HG02759 (cell line): ENCODE data around the gene CYSLTR1.
"Not testable (repeated sequence)": the region's sequence is repeated elsewhere in the genome, so short reads cannot be mapped to it uniquely, and the experiment has no call there.

ENCODE experiments used
- ATAC-seq: cut with Tn5 transposase; IDR thresholded peaks from one replicate; pipeline ENCODE4 v1.9.1; 2021; ENCODE audit warnings: mild to moderate bottlenecking, moderate library complexity; ENCODE audit not compliant: unreplicated experiment

Gene CYSLTR1, protein sequence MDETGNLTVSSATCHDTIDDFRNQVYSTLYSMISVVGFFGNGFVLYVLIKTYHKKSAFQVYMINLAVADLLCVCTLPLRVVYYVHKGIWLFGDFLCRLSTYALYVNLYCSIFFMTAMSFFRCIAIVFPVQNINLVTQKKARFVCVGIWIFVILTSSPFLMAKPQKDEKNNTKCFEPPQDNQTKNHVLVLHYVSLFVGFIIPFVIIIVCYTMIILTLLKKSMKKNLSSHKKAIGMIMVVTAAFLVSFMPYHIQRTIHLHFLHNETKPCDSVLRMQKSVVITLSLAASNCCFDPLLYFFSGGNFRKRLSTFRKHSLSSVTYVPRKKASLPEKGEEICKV

DNA sequence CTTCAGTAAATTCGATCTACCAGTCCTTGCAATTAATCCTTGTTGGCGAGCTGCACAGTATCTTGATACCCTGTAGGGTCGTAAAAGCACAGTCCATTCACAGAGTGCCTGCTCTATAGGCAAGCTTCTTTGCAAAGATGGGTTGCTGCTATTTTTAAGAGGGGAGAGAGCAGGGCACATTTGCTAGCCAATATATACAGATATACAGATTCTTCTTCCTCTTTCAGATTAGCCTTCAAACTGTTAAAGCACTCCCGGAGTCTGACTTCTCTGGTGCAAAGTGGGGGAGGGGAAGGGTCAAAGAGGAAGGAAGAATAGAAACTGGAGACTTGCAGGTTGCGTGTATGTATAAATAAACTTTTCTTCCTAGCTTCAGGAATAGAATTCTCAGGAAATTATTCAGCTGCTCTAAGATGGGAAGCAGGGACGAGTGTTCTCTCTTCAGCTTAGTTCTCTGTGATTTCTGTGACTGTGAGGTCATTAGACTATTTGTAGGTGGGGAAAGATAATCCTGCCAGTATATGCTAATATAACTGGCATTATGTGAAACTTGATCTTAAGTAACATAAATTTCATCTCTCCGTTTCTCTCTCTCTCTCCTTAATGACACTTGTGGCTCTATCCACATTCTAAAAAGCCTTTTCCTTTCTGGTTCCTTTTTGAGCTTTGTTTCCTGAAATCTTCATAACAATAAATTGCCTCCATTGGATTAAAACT is at the start of gene CYSLTR1:
CYSLTR1 (minus strand) TSS at position 242 of the 717 bp plus-strand sequence. CDS start 53,865 bp downstream, outside the sequence.
- peak; percentile 47 for ATAC-seq

DNA sequence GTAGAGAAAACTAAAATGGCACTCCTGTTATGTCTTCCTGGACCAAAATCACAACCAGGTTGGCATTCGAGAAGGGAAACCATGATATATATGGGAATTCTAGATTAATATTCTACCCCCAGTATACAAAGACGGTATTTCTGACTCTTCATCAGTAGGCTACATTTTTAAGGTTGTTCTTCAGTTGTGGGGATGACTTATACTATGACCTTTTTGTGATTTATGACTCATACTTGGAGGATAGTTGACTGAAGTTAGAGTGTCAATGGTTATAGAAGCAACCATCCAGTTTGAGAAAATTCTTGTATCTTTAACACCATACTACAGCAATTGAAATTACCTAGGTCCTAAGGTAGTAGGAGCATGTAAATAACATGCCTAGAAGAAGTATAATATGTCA is 49.8 kb upstream of the CYSLTR1 start:
- ATAC-seq = no peak

DNA sequence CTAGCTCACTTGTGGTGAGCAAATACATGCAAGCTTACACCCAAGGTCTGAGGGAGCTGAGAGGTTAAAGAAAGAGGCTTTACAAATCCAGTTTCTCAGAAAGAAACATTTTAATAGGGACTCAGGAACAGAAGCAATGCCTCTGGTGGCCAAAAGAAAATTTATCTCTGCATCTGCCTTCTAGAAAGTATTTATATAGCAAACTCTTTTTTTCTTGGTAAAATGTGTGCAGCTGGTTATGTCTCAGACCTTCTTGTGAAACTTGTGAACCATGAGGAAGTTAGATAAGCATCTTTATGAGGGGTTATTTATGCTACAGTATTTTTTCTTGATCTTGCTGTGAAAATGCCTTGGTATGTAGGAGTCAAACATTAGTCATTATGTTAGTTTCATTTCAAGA is 48.5 kb upstream of the CYSLTR1 start:
- no peak for ATAC-seq

DNA sequence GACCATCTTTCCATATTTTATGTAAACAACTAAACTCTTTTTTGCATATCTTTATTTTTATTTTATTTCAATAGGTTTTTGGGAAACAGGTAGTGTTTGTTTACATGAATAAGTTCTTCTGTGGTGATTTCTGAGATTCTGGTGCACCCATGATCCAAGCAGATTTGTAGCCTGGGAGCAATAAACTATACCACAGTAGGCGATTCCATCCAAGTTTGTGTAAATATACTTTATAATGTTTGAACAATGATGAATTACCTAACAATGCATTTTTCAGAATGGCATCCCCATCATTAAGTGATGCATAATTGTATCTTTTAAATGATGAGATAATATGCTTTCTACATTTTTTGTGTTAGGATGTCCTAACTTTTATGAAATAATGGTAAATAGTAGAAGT is 39.2 kb upstream of the CYSLTR1 start:
- no peak for ATAC-seq

DNA sequence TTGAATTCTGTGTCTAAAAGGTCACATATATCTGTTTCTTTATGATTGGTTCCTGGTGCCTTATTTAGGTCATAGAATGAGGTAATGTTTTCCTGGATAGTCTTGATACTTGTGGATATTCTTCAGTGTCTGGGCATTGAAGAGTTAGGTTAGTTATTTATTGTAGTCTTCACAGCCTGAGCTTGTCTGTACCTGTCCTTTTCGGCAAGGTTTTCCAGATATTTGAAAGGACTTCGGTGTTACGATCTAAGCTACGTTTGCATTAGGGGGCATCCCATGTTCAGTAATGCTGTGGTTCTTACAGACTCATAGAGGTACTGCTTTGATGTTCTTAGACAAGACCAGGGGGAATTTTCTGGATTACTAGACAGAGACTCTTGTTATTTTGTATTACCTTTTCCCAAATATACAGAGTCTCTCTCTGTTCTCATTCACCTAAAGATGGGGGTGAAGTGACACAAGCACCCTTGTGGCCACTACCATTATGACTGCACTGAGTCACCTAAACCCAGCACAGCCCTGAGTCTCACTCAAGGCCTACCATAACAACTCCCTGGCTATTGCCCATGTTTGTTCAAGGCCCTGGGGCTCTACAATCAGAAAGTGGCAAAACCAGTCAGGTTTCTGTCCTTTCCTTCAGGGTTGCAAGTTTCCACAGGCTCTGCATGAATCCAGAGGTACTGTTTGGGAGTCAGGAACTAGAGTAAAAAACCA is 30.1 kb upstream of the CYSLTR1 start:
- ATAC-seq = no peak

DNA sequence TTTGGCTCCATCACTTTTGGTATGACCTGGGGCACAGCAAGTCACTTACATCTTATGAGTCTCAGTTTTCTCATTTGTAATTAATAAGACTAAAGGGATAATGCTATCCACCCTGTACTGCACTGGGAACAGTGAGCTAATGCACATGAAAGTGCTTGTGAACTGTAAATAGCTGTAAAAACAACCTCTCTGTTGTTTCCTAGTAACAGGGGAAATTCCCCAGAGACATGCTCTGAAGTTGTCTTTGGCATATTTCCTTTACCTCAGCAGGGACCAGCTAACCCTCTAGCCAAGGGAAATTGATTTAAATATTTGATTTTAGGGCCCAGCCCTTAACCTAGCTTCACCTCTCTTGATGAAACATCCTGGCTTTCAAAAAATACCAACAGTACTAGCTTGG is 6.1 kb upstream of the CYSLTR1 start:
- peak; percentile 64 for ATAC-seq

DNA sequence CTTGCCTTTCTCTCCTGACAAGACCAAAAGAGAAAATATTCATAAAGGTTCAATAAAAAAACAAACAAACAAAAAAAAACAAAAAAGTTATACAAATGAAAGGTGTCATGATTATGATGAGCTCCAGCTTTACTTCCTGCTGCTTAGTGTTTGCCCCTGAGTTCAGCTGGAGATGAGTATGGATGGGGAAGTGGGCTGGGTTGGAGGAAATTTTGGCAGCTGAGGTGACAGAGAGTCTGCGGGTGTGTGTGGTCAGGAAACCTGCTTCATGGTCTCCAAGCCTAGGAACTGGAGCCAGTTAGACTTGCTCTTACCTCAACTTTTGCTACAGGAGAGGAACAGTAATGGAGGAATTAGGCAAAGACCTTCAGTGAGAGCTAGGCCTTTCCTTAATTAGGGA is 4.3 kb upstream of the CYSLTR1 start:
- ATAC-seq = no peak

DNA sequence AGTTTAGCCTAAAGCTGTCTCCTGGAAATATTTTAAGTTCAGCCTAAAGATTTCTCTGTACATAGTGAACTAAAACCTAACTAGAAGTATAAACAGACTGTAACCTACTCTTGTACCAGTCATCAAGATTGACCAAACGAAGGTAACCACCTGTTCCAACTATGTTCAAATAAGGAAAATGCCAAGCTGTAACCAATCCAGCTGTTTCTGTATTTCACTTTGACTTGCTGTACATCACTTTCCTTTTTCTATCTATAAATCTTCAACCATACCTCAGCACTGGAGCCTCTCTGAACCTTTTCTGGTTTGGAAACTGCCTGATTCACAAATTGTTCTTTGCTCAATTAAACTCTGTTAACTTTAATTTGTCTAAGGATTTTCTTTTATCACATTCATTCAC is 3.1 kb upstream of the CYSLTR1 start:
- peak; percentile 43 for ATAC-seq

DNA sequence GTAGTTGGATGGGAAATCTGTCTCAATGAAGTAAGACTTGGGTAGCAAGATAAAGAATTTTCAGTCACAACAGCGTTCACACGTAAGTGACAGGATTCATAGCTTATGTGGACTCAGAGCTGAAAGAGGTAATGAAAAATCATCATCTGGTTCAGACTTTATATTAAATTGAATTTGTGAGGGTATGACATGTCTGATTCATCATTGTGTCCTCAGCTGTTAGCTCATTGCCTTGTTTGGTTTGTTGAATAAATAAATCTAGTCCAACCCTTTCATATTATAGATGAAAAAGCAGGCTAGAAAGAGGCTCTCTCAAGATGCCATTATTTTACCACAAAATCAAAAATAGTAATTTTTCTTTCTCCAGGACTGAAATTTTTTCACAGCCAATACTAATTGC is 2.7 kb upstream of the CYSLTR1 start:
- no peak for ATAC-seq

DNA sequence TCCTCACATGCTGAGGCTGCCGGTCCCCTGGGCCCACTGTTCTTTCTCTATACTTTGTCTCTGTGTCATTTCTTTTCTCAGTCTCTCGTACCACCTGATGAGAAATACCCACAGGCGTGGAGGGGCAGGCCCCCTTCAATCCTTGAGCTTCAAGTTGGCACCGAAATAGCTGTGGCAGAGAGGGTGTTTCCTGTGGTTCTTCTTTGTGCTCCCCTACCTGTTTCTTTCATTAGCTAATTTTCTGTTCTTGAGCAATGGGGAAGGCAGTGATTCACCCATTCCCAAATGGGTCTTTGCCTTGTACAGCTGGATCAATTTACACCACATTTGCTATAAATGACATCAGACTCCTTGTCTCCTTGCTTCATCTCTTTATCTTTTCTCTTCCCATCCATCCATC is 2.1 kb upstream of the CYSLTR1 start:
- ATAC-seq = no peak

DNA sequence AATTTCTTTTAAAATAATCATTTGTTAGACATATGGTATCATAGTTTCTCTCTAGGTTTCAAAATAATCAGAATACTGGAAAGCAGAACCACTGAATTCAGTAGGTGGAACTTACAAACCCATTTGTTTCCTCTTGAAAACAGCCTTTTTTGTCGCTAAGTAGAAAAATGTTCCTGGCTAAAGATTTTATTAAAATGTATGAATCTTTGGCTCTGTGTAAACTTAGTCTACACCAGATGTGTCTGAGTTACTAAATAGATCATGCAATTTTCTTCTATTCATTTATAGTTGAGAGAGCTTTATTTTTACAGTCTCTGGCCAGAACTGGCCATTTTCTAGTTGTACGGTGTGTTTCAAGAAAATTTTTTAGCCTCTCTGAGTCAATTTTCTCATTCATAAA is 1.0 kb downstream of the CYSLTR1 start:
- no peak for ATAC-seq

DNA sequence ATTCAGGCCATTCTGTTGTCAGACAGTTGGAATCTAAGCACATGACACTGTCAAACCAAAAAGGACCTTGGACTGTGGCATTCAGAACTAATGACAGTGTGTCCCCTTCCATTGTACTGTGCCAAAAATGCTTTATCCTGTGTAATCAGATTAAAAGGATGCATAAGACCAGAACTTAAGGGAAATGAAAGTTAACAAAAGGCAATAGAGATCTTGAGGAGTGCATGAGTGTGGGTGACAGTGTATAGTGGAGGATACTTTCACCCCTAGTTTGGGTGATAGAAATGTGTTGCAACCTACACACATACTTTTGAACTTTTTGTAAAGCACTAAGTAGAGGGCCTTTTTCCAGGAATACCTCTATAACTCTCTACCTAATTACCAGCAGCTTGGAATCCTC is 4.5 kb downstream of the CYSLTR1 start:
- ATAC-seq = no peak

DNA sequence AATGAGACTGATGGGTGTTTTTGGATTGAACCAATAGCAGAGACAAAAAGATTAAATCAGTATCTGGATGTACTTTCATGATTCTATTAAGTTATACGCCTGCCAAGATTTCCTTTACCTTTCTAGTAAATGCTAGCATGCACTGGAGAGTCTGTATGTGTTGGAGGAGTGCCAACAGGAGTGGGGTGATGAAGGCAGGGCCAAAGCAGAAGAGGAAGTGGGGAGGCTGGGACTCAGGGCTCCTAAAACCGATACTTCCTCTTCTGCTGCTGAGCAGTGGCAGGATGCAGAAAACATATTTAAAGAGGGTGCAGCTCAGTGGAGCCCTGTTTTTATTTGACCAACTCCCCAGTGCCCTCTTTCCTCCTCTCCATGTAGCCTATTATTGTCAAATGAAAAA is 5.6 kb downstream of the CYSLTR1 start:
- peak; percentile 97 for ATAC-seq

DNA sequence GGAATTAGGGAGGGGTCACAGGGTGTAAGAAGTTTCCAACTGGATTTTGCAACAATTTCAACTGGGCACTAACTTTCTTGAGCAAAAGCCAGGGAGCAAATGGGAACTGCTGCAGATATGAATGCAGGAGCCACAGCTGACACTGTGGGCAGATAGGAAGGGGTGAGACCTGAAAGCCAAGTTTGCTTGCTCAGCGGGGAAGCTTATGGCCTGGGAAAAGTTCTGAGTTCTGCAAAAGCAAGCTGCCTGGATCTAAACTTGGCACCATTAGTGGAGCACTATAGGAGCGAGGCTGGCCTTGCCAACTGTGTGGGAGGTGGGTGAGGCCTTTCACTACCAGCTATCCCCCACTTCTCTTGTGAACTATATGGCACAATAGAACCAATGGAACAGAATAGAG is 11.1 kb downstream of the CYSLTR1 start:
- ATAC-seq = no peak

DNA sequence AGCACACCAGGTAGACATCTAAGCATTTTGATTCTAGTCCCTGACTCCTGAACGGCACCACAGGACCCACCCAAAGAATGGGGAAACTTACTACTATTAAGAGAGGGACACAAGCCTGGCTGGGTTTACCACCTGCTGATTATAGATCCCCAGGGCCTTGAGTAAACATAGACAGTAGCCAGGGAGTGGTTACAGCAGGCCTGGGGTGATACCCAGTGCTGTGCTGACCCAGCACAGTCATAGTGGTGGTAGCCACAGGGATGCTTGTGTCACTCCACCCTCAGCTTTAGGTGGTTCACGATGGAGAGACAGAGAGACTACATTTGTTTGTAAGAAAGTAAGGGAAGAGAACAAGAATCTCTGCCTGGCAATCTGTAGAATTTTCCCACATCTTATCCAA is 11.7 kb downstream of the CYSLTR1 start:
- no peak for ATAC-seq

DNA sequence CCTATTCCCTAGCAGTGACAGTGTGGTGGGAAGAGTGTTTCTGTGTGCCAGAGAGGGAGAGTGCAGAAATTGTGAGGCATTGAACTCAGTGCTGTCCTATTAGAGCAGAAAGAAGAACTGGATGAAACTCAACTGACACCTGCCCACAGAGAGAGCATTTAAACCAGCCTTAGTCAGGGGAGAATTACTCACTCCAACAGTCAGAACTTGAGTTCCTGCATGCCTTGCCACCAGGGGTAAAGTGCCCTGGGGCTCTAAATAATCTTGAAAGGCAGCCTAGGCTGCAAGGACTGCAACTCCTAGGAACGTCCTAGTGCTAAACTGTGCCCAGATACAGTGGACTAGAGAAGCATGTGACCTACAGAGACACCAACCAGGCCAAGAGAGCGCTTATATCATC is 12.8 kb downstream of the CYSLTR1 start:
- peak; percentile 75 for ATAC-seq

DNA sequence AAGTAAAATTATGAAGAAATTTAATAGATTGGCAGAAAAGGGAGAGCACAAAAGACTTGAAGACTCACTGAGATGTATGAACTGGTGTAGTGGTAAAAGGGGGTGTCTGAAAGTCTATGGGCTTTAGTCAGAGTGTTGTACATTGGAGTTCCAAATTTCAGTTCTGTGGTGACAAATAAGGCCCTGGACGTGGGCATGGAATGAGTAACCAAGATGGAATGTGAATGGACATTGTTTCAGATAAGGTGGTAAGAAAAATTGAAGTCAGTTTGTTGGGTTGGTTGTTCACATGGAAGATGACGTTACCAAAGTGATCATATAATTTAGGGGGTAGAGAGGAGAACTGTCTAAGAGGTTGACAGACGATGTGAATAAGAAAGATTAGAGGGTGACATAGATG is 13.9 kb downstream of the CYSLTR1 start:
- no peak for ATAC-seq

DNA sequence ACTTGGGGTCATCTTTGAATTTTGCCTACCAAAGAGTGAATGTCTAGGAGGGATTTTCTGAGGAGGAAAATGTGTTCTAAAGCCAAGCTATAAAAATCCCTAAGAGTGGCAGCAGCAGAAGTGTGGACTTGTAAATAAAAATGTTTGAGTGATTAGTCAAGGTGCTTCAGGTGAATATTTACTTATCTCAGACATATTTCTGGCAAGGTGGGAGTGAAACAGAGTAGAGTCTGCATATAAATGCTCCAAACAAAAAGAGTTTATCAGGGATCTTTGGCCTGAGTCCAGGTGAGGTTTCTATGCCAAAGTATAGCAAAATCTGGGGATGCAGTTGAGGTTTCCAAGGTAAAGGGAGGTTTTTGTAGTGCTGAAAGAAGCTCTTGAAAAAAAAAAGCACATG is 19.7 kb downstream of the CYSLTR1 start:
- no peak for ATAC-seq

DNA sequence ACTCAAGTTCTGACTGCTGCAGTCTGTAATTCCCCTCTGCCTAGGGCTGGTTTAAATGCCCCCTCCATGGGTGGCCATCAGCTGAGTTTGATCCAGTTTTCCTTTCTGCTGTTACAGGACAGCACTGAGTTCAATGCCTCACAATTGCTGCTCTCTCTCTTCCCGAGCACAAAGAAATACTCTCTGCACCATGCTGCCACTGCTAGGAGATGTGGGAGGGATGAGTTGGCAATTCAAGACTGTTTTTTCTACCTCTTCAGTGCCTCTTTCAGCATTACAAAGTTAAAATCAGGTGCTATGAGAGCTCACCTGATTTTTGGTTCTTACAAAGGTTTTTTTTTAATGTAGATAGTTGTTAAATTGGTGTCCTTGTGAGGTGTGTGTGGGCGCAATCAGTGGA is 24.3 kb downstream of the CYSLTR1 start:
- no peak for ATAC-seq

DNA sequence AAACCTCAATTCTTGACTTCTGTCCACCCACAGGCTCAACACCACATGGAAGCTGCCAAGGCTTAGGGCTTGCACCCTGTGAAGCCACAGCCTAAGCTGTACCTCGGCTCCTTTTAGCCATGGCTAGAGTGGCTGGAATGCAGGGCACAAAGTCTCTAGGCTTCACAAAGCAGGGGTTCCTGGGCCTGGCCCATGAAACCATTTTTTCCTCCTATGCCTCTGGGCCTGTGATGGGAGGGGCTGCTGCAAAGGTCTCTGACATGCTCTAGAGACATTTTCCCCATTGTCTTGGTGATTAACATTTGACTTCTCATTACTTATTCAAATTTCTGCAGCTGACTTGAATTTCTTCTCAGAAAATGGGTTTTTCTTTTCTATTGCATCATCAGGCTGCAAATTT is 26.5 kb downstream of the CYSLTR1 start:
- ATAC-seq = not testable (repeated sequence)

DNA sequence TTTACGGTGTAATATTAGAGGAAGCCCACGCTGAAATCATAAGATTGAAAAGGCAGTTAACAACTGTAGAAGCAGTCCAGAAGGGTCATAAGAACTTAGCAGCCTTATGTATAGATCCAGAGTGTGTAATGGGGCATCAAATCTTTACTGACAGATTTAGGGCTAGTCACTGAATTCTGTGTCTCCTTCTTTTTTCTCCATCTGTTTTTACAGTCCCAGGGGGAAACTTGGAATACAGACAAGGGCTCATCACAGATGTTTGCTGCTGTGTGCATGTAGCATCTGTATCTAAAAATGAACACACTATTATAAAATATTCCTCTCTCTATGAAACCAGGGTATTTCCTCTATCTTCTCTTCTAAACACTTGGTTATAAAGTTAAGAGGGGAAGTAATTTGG is 43.9 kb downstream of the CYSLTR1 start:
- no peak for ATAC-seq

DNA sequence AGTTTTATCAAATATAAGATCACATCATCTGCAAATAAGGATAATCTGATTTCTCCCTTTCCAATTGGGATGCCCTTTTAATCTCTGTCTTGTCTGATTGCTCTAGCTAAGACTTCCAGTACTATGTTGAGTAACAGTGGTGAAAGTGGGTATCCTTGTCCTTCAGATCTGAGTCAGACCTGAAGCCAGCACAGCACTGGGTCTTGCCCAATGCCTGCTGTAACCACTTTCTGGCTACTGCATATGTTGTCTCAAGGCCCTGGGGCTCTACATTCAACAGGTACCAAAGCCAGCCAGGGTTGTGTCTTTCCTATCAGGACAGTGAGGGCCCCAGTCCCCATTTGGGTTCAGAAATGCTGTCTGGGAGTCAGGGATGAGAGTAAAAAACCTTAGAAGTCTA is 90.3 kb downstream of the CYSLTR1 start:
- no peak for ATAC-seq
